ENCODE results near the gene GATAD2A. TPM values are rescaled to one million over a fixed set of nuclear protein-coding genes. Genes with fewer than 3 reads are reported as not detected.

GATAD2A gene
- total RNA-seq, 1 experiment from 2014 or later: 101 TPM

- no peak for DNase-seq
- Histone ChIP-seq H3K27ac (no peak overlapping the region), H3K27me3 (no peaks in the 10 kb centered on the region), H3K36me3 (no peaks in the 10 kb centered on the region), H3K4me3 (no peak overlapping the region), H3K9me3 (replicated peaks) (no peaks in the 10 kb centered on the region), H3K4me1 (peaks cover 5% of the 10 kb centered on the region; the same call in 1 of the 2 replicates)
Observed at GRCh38 chr19:19543101-19543500, 137.6 kb downstream of the GATAD2A start.

GRCh38 chr19:19543640-19544039 lies 138.2 kb downstream of the GATAD2A start:
- no peak overlapping the region for H3K4me3 ChIP-seq
- DNase-seq: no peak
- no peaks in the 10 kb centered on the region for H3K9me3 ChIP-seq (replicated peaks)
- H3K4me1 ChIP-seq: peaks cover 2% of the 10 kb centered on the region; the same call in 1 of the 2 replicates
- no peak overlapping the region for H3K27ac ChIP-seq
- H3K36me3 ChIP-seq: no peaks in the 10 kb centered on the region
- H3K27me3 ChIP-seq: no peaks in the 10 kb centered on the region

GRCh38 chr19:19544257-19544953 lies 138.9 kb downstream of the GATAD2A start:
- DNase-seq: no peak
- H3K9me3 ChIP-seq (replicated peaks): no peaks in the 10 kb centered on the region

GRCh38 chr19:19544954-19545591 lies 139.6 kb downstream of the GATAD2A start:
- DNase-seq: no peak
- no peaks in the 10 kb centered on the region for H3K36me3 ChIP-seq
- no peak overlapping the region for H3K4me3 ChIP-seq

More at GRCh38 chr19:19544257-19544953, 138.9 kb downstream of the GATAD2A start:
- Histone ChIP-seq H3K36me3 (no peaks in the 10 kb centered on the region), H3K4me3 (no peak overlapping the region), H3K27ac (no peak overlapping the region), H3K4me1 (no peaks in the 10 kb centered on the region), H3K27me3 (no peaks in the 10 kb centered on the region; the same call in 1 of the 2 replicates)

GRCh38 chr19:19545707-19546106 lies 140.2 kb downstream of the GATAD2A start:
- no peak for DNase-seq
- H3K27me3 ChIP-seq: peaks cover 8% of the 10 kb centered on the region; the same call in 1 of the 2 replicates

More at GRCh38 chr19:19544954-19545591, 139.6 kb downstream of the GATAD2A start:
- H3K27ac ChIP-seq: no peak overlapping the region
- no peaks in the 10 kb centered on the region for H3K9me3 ChIP-seq (replicated peaks)
- H3K4me1 ChIP-seq: no peaks in the 10 kb centered on the region
- peaks cover 6% of the 10 kb centered on the region; the same call in 1 of the 2 replicates for H3K27me3 ChIP-seq

GRCh38 chr19:19546751-19547162 lies 141.3 kb downstream of the GATAD2A start:
- Histone ChIP-seq H3K36me3 (no peaks in the 10 kb centered on the region), H3K27ac (no peak overlapping the region), H3K4me1 (no peaks in the 10 kb centered on the region), H3K27me3 (peaks cover 8% of the 10 kb centered on the region; the same call in 1 of the 2 replicates), H3K4me3 (no peak overlapping the region), H3K9me3 (replicated peaks) (no peaks in the 10 kb centered on the region)
- DNase-seq: no peak

More at GRCh38 chr19:19545707-19546106, 140.2 kb downstream of the GATAD2A start:
- Histone ChIP-seq H3K4me1 (no peaks in the 10 kb centered on the region), H3K9me3 (replicated peaks) (no peaks in the 10 kb centered on the region), H3K36me3 (no peaks in the 10 kb centered on the region), H3K4me3 (no peak overlapping the region), H3K27ac (no peak overlapping the region)

GRCh38 chr19:19547674-19548336 lies 142.3 kb downstream of the GATAD2A start:
- H3K27ac ChIP-seq: no peak overlapping the region
- DNase-seq: no peak
- no peaks in the 10 kb centered on the region for H3K4me1 ChIP-seq
- no peaks in the 10 kb centered on the region for H3K36me3 ChIP-seq
- no peaks in the 10 kb centered on the region for H3K9me3 ChIP-seq (replicated peaks)
- no peak overlapping the region for H3K4me3 ChIP-seq
- peaks cover 8% of the 10 kb centered on the region; the same call in 1 of the 2 replicates for H3K27me3 ChIP-seq

- Histone ChIP-seq H3K27ac (no peak overlapping the region), H3K36me3 (no peaks in the 10 kb centered on the region), H3K4me1 (no peaks in the 10 kb centered on the region), H3K4me3 (no peak overlapping the region), H3K27me3 (peaks cover 8% of the 10 kb centered on the region; the same call in 1 of the 2 replicates), H3K9me3 (replicated peaks) (no peaks in the 10 kb centered on the region)
- no peak for DNase-seq
Observed at GRCh38 chr19:19548915-19549759, 143.7 kb downstream of the GATAD2A start.

GRCh38 chr19:19549804-19550464 lies 144.5 kb downstream of the GATAD2A start:
- H3K27me3 ChIP-seq: peaks cover 8% of the 10 kb centered on the region; the same call in 1 of the 2 replicates
- H3K36me3 ChIP-seq: no peaks in the 10 kb centered on the region
- no peaks in the 10 kb centered on the region for H3K4me1 ChIP-seq
- no peak overlapping the region for H3K4me3 ChIP-seq
- no peaks in the 10 kb centered on the region for H3K9me3 ChIP-seq (replicated peaks)
- DNase-seq: no peak
- H3K27ac ChIP-seq: no peak overlapping the region

GRCh38 chr19:19550485-19550929 lies 145.0 kb downstream of the GATAD2A start:
- Histone ChIP-seq H3K4me1 (no peaks in the 10 kb centered on the region), H3K9me3 (replicated peaks) (no peaks in the 10 kb centered on the region), H3K4me3 (no peak overlapping the region), H3K27ac (no peak overlapping the region), H3K27me3 (peaks cover 8% of the 10 kb centered on the region; the same call in 1 of the 2 replicates), H3K36me3 (no peaks in the 10 kb centered on the region)
- DNase-seq: peak in 1 of 2 experiments; percentile 31

GRCh38 chr19:19550972-19551852 lies 145.7 kb downstream of the GATAD2A start:
- Histone ChIP-seq H3K36me3 (no peaks in the 10 kb centered on the region), H3K9me3 (replicated peaks) (no peaks in the 10 kb centered on the region), H3K4me3 (no peak overlapping the region), H3K27me3 (peaks cover 8% of the 10 kb centered on the region; the same call in 1 of the 2 replicates), H3K4me1 (no peaks in the 10 kb centered on the region), H3K27ac (no peak overlapping the region)
- peak in 1 of 2 experiments; percentile 36 for DNase-seq

GRCh38 chr19:19551853-19552192 lies 146.3 kb downstream of the GATAD2A start:
- H3K36me3 ChIP-seq: no peaks in the 10 kb centered on the region
- peaks cover 8% of the 10 kb centered on the region; the same call in 1 of the 2 replicates for H3K27me3 ChIP-seq
- H3K4me3 ChIP-seq: no peak overlapping the region
- no peak overlapping the region for H3K27ac ChIP-seq
- no peaks in the 10 kb centered on the region for H3K4me1 ChIP-seq
- no peaks in the 10 kb centered on the region for H3K9me3 ChIP-seq (replicated peaks)
- DNase-seq: peak in 1 of 2 experiments; percentile 31

GRCh38 chr19:19552798-19553197 lies 147.3 kb downstream of the GATAD2A start:
- Histone ChIP-seq H3K36me3 (no peaks in the 10 kb centered on the region), H3K9me3 (replicated peaks) (no peaks in the 10 kb centered on the region), H3K27me3 (peaks cover 8% of the 10 kb centered on the region; the same call in 1 of the 2 replicates), H3K4me1 (no peaks in the 10 kb centered on the region), H3K27ac (no peak overlapping the region), H3K4me3 (no peak overlapping the region)
- peak; percentile 51 to 66 for DNase-seq
